MM.1S (cell line): ENCODE measurements around the gene ZNF182.

ENCODE experiments used
- EZH2 ChIP-seq: fragments of 300-600 bp; sonication (generic); optimal IDR thresholded peaks from 2 replicates; pipeline ENCODE3; 2017; ENCODE audit warnings: low read depth, mild to moderate bottlenecking, antibody characterized with exemption, low read length, mixed read lengths
- EZH2phosphoT487 ChIP-seq: fragments of 300-600 bp; sonication (generic); IDR thresholded peaks from 2 replicates; pipeline ENCODE4 v1.6.1; 2018; ENCODE audit warnings: antibody characterized with exemption, low read length
- TF ChIP-seq, protein P1 (sequence below): fragments of 300-600 bp; sonication (generic); IDR thresholded peaks from 2 replicates; pipeline ENCODE4 v1.5.1; 2016; ENCODE audit warnings: antibody characterized with exemption, low read length, mixed read lengths

- TF ChIP-seq, protein P1, sequence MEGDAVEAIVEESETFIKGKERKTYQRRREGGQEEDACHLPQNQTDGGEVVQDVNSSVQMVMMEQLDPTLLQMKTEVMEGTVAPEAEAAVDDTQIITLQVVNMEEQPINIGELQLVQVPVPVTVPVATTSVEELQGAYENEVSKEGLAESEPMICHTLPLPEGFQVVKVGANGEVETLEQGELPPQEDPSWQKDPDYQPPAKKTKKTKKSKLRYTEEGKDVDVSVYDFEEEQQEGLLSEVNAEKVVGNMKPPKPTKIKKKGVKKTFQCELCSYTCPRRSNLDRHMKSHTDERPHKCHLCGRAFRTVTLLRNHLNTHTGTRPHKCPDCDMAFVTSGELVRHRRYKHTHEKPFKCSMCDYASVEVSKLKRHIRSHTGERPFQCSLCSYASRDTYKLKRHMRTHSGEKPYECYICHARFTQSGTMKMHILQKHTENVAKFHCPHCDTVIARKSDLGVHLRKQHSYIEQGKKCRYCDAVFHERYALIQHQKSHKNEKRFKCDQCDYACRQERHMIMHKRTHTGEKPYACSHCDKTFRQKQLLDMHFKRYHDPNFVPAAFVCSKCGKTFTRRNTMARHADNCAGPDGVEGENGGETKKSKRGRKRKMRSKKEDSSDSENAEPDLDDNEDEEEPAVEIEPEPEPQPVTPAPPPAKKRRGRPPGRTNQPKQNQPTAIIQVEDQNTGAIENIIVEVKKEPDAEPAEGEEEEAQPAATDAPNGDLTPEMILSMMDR = no peak
- TF ChIP-seq EZH2 (no peak), EZH2phosphoT487 (no peak)
Measured at GRCh38 chrX:48002929-48003328, 860 bp downstream of the ZNF182 start.
